Parathyroid adenoma (tissue), 2 donors: ENCODE results near the gene CSF2.
"Not testable (repeated sequence)": the region's sequence is repeated elsewhere in the genome, so short reads cannot be mapped to it uniquely, and the experiment has no call there.

Experiments
- H2AFZ ChIP-seq: fragments of 300-600 bp; sonication (generic); one replicate; pipeline ENCODE4 v1.7.0; 2017; ENCODE audit warnings: antibody characterized with exemption, mild to moderate bottlenecking
- H3K27ac ChIP-seq: fragments of 300-600 bp; sonication (generic); one replicate; pipeline ENCODE4 v1.7.0; 2017
- H3K27me3 ChIP-seq: fragments of 300-600 bp; sonication (generic); one replicate; pipeline ENCODE4 v1.7.0; 2017; ENCODE audit warnings: low read length; ENCODE audit not compliant: control insufficient read depth, insufficient read depth
- H3K36me3 ChIP-seq: fragments of 300-600 bp; sonication (generic); one replicate; pipeline ENCODE4 v1.7.0; 2017; ENCODE audit warnings: low read length; ENCODE audit not compliant: control insufficient read depth, insufficient read depth
- H3K4me1 ChIP-seq: fragments of 300-600 bp; sonication (generic); one replicate; pipeline ENCODE4 v1.7.0; 2017; ENCODE audit warnings: control low read depth
- H3K4me2 ChIP-seq: fragments of 300-600 bp; sonication (generic); one replicate; pipeline ENCODE4 v1.7.0; 2017; ENCODE audit warnings: low read length
- H3K4me3 ChIP-seq: fragments of 300-600 bp; sonication (generic); one replicate; pipeline ENCODE4 v1.7.0; 2017; ENCODE audit warnings: low read depth, low read length
- H3K79me2 ChIP-seq: fragments of 300-600 bp; sonication (generic); one replicate; pipeline ENCODE4 v1.7.0; 2017; ENCODE audit warnings: control low read depth
- H3K9ac ChIP-seq: fragments of 300-600 bp; sonication (generic); one replicate; pipeline ENCODE4 v1.7.0; 2017; ENCODE audit warnings: mild to moderate bottlenecking
- H3K9me3 ChIP-seq: fragments of 300-600 bp; sonication (generic); one replicate; pipeline ENCODE4 v1.7.0; 2017; ENCODE audit warnings: low read length; ENCODE audit not compliant: control insufficient read depth
- donor health status: primary hyperparathyroidism.

Gene CSF2

GRCh38 chr5:132123578-132123977, 50.0 kb downstream of the CSF2 start:
- H3K4me3 ChIP-seq, H3K27me3 ChIP-seq, H2AFZ ChIP-seq, H3K4me1 ChIP-seq, H3K9ac ChIP-seq, H3K27ac ChIP-seq, H3K9me3 ChIP-seq, H3K79me2 ChIP-seq, H3K36me3 ChIP-seq, H3K4me2 ChIP-seq: not testable (repeated sequence)
